ENCODE results near the gene SPSB4. TPM values are rescaled to one million over a fixed set of nuclear protein-coding genes. Genes with fewer than 3 reads are reported as not detected.

Gene SPSB4
- total and polyA plus RNA-seq, 2 donors (not counting 3 experiments of a cell fraction or from before 2014, with no cell fraction given): 0.06 to 0.22 TPM

GRCh38 chr3:141057436-141057835 lies 6.3 kb downstream of the SPSB4 start:
- ChIA-PET CTCF (no interaction called here), POLR2A (no interaction called here)
- Histone ChIP-seq H3K4me2 (ENCODE audit: insufficient read depth, low read length) (no peak overlapping the region), H3K27me3 (ENCODE audit: control insufficient read depth in 2 of 2, insufficient read depth in 2 of 2, low read length in 2 of 2) (peaks cover 8 to 15% of the 10 kb centered on the region in 2 experiments), H4K20me1 (replicated peaks; ENCODE audit: control insufficient read depth, extremely low read depth, insufficient read depth, low read length) (no peaks in the 10 kb centered on the region), H3K9me3 (replicated peaks; ENCODE audit: control insufficient read depth, insufficient read depth, low read length) (no peaks in the 10 kb centered on the region), H3K79me2 (ENCODE audit: control insufficient read depth, insufficient read depth, low read length) (no peaks in the 10 kb centered on the region), H3K27ac (ENCODE audit: insufficient read depth, low read depth, low read length) (no peak overlapping the region), H3K9ac (replicated peaks; ENCODE audit: extremely low read depth, insufficient read depth, low read length) (no peak overlapping the region), H2AFZ (ENCODE audit: low read depth, low read length) (no peak overlapping the region), H3K4me3 (replicated peaks in 1 of 3; ENCODE audit: insufficient read depth in 1 of 3, low read depth in 1 of 3, low read length in 3 of 3) (no peak overlapping the region), H3K9me1 (replicated peaks; ENCODE audit: control insufficient read depth, extremely low read depth, insufficient read depth, low read length) (no peaks in the 10 kb centered on the region), H3K4me1 (ENCODE audit: control insufficient read depth, extremely low read depth, insufficient read depth, low read length) (no peaks in the 10 kb centered on the region), H3K36me3 (ENCODE audit: control insufficient read depth in 2 of 2, extremely low read depth in 1 of 2, insufficient read depth in 2 of 2, low read length in 2 of 2) (no peaks in the 10 kb centered on the region)
- FAIRE-seq (no peak), DNase-seq (ENCODE audit: low read depth, low spot score) (no peak)
- intact Hi-C loops (cut with micrococcal nuclease) (no loop called here), dilution Hi-C loops (cut with MboI; ENCODE audit: extremely low pct_ligation_motif_present, low sequenced_read_pairs) (no loop called here)
- TF ChIP-seq EZH2 (IDR thresholded peaks at IDR 0.05; ENCODE audit: borderline replicate concordance, low read depth, low read length, severe bottlenecking) (no peak), MAX (IDR thresholded peaks at IDR 0.05; ENCODE audit: insufficient read depth, insufficient read length) (no peak), GATA2 (IDR thresholded peaks at IDR 0.05; ENCODE audit: insufficient read depth, insufficient read length, low read depth, low read length) (no peak), POLR2A (IDR thresholded peaks at IDR 0.05; ENCODE audit: low read depth, low read length) (no peak)
- BruUV-seq (replicated peaks): no TSS peak

GRCh38 chr3:141057946-141058800 lies 7.0 kb downstream of the SPSB4 start:
- no TSS peak for BruUV-seq (replicated peaks)
- FAIRE-seq (no peak), DNase-seq (ENCODE audit: low read depth, low spot score) (no peak)
- Histone ChIP-seq H3K27ac (ENCODE audit: insufficient read depth, low read depth, low read length) (no peak overlapping the region), H3K9me3 (replicated peaks; ENCODE audit: control insufficient read depth, insufficient read depth, low read length) (no peaks in the 10 kb centered on the region), H3K9ac (replicated peaks; ENCODE audit: extremely low read depth, insufficient read depth, low read length) (no peak overlapping the region), H3K79me2 (ENCODE audit: control insufficient read depth, insufficient read depth, low read length) (no peaks in the 10 kb centered on the region), H3K4me1 (ENCODE audit: control insufficient read depth, extremely low read depth, insufficient read depth, low read length) (no peaks in the 10 kb centered on the region), H3K9me1 (replicated peaks; ENCODE audit: control insufficient read depth, extremely low read depth, insufficient read depth, low read length) (no peaks in the 10 kb centered on the region), H3K36me3 (ENCODE audit: control insufficient read depth in 2 of 2, extremely low read depth in 1 of 2, insufficient read depth in 2 of 2, low read length in 2 of 2) (no peaks in the 10 kb centered on the region), H2AFZ (ENCODE audit: low read depth, low read length) (no peak overlapping the region), H4K20me1 (replicated peaks; ENCODE audit: control insufficient read depth, extremely low read depth, insufficient read depth, low read length) (no peaks in the 10 kb centered on the region), H3K27me3 (ENCODE audit: control insufficient read depth in 2 of 2, insufficient read depth in 2 of 2, low read length in 2 of 2) (peaks cover 4 to 9% of the 10 kb centered on the region in 2 experiments), H3K4me3 (replicated peaks in 1 of 3; ENCODE audit: insufficient read depth in 1 of 3, low read depth in 1 of 3, low read length in 3 of 3) (no peak overlapping the region), H3K4me2 (ENCODE audit: insufficient read depth, low read length) (no peak overlapping the region)
- dilution Hi-C loops (cut with MboI; ENCODE audit: extremely low pct_ligation_motif_present, low sequenced_read_pairs) (no loop called here), intact Hi-C loops (cut with micrococcal nuclease) (no loop called here)
- POLR2A ChIA-PET: no interaction called here
- no peak for TF ChIP-seq EZH2 (IDR thresholded peaks at IDR 0.05; ENCODE audit: borderline replicate concordance, low read depth, low read length, severe bottlenecking)
- no peak for TF ChIP-seq MYC (IDR thresholded peaks at IDR 0.05; ENCODE audit: low read depth, low read length)
- no peak for TF ChIP-seq POLR2A (IDR thresholded peaks at IDR 0.05; ENCODE audit: low read depth, low read length)
- no peak for TF ChIP-seq JUN (IDR thresholded peaks at IDR 0.05; ENCODE audit: borderline replicate concordance, insufficient read depth, insufficient read length, low read depth)
- no peak for TF ChIP-seq MAX (IDR thresholded peaks at IDR 0.05; ENCODE audit: insufficient read depth, insufficient read length)
- TF ChIP-seq POLR2AphosphoS5 (IDR thresholded peaks at IDR 0.05; ENCODE audit: insufficient read depth, low read depth, low read length): no peak
- TF ChIP-seq, protein P1, sequence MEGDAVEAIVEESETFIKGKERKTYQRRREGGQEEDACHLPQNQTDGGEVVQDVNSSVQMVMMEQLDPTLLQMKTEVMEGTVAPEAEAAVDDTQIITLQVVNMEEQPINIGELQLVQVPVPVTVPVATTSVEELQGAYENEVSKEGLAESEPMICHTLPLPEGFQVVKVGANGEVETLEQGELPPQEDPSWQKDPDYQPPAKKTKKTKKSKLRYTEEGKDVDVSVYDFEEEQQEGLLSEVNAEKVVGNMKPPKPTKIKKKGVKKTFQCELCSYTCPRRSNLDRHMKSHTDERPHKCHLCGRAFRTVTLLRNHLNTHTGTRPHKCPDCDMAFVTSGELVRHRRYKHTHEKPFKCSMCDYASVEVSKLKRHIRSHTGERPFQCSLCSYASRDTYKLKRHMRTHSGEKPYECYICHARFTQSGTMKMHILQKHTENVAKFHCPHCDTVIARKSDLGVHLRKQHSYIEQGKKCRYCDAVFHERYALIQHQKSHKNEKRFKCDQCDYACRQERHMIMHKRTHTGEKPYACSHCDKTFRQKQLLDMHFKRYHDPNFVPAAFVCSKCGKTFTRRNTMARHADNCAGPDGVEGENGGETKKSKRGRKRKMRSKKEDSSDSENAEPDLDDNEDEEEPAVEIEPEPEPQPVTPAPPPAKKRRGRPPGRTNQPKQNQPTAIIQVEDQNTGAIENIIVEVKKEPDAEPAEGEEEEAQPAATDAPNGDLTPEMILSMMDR (IDR thresholded peaks at IDR 0.05; ENCODE audit: extremely low read depth in 1 of 2, insufficient read depth in 1 of 2, low read depth in 1 of 2, low read length in 2 of 2): no peak
- TF ChIP-seq GATA2 (IDR thresholded peaks at IDR 0.05; ENCODE audit: insufficient read depth, insufficient read length, low read depth, low read length): no peak
- CTCF ChIA-PET: no interaction called here
